ENCODE results near the gene NCAM2. TPM values are rescaled to one million over a fixed set of nuclear protein-coding genes. Genes with fewer than 3 reads are reported as not detected.

The NCAM2 gene
- total RNA-seq, 4 donors from 2014 or later, result 0.67 to 0.95 TPM; not detected in 2

- no peak for DNase-seq
- intact Hi-C loops (cut with DNase I), result no loop called here
- 19 to 29% methylated on average over 5 of the region's 5 CpGs for WGBS, 2 donors
- TF ChIP-seq POLR2A (IDR thresholded peaks at IDR 0.05) (no peak), CTCF (IDR thresholded peaks at IDR 0.05) (no peak)
- Histone ChIP-seq H3K4me3 (peak overlapping the region in 3 of 4 donors; percentile 41 to 72 (median 43)), H3K4me1 (peaks cover 0 to 24% (median 12%) of the 10 kb centered on the region in 3 donors), H3K9me3 (no peaks in the 10 kb centered on the region), H3K36me3 (no peaks in the 10 kb centered on the region), H3K27ac (no peak overlapping the region), H3K27me3 (peaks cover 0 to 23% (median 1%) of the 10 kb centered on the region in 4 donors)
Measured at GRCh38 chr21:20998886-20999285, 677 bp downstream of the NCAM2 start.

- H3K36me3 ChIP-seq, result no peaks in the 10 kb centered on the region
- peaks cover 0 to 24% (median 12%) of the 10 kb centered on the region in 3 donors for H3K4me1 ChIP-seq
- intact Hi-C loops (cut with DNase I), result no loop called here
- TF ChIP-seq POLR2A (IDR thresholded peaks at IDR 0.05) (no peak), CTCF (IDR thresholded peaks at IDR 0.05) (peak; percentile 20 to 57 (median 38))
- H3K9me3 ChIP-seq, result no peaks in the 10 kb centered on the region
- 14% methylated on average over 3 of the region's 3 CpGs for WGBS, 2 donors
- DNase-seq, result no peak
- H3K27ac ChIP-seq, result no peak overlapping the region
- peaks cover 0 to 23% (median 1%) of the 10 kb centered on the region in 4 donors for H3K27me3 ChIP-seq
- no peak overlapping the region for H3K4me3 ChIP-seq
Measured at GRCh38 chr21:20999659-21000058, 1.4 kb downstream of the NCAM2 start.

GRCh38 chr21:21000591-21001175 is 2.5 kb downstream of the NCAM2 start:
- 48 to 52% methylated on average over 3 of the region's 3 CpGs for WGBS, 2 donors
- no peaks in the 10 kb centered on the region for H3K9me3 ChIP-seq
- TF ChIP-seq POLR2A (IDR thresholded peaks at IDR 0.05), result no peak
- intact Hi-C loops (cut with DNase I), result no loop called here
- DNase-seq, result no peak
- no peaks in the 10 kb centered on the region for H3K36me3 ChIP-seq
- H3K27me3 ChIP-seq, result peaks cover 0 to 23% (median 1%) of the 10 kb centered on the region in 4 donors
- H3K4me3 ChIP-seq, result no peak overlapping the region
- peaks cover 0 to 24% (median 12%) of the 10 kb centered on the region in 3 donors for H3K4me1 ChIP-seq
- H3K27ac ChIP-seq, result no peak overlapping the region

- intact Hi-C loops (cut with DNase I), result no loop called here
- Histone ChIP-seq H3K4me3 (no peak overlapping the region), H3K36me3 (no peaks in the 10 kb centered on the region), H3K4me1 (peaks cover 0 to 24% (median 12%) of the 10 kb centered on the region in 3 donors), H3K9me3 (no peaks in the 10 kb centered on the region), H3K27me3 (peaks cover 0 to 18% (median 1%) of the 10 kb centered on the region in 4 donors), H3K27ac (no peak overlapping the region)
- DNase-seq, result no peak
- WGBS, 2 donors, result 52 to 71% methylated on average over 6 of the region's 6 CpGs
- no peak for TF ChIP-seq CTCF (IDR thresholded peaks at IDR 0.05)
- no peak for TF ChIP-seq POLR2A (IDR thresholded peaks at IDR 0.05)
Measured at GRCh38 chr21:21001591-21002100, 3.4 kb downstream of the NCAM2 start.

GRCh38 chr21:21002153-21002552 is 3.9 kb downstream of the NCAM2 start:
- H3K4me3 ChIP-seq, result no peak overlapping the region
- 45 to 48% methylated on average over 4 of the region's 4 CpGs for WGBS, 2 donors
- no peak for TF ChIP-seq CTCF (IDR thresholded peaks at IDR 0.05)
- no peak for TF ChIP-seq POLR2A (IDR thresholded peaks at IDR 0.05)
- H3K9me3 ChIP-seq, result no peaks in the 10 kb centered on the region
- peaks cover 0 to 13% (median under 1%) of the 10 kb centered on the region in 4 donors for H3K27me3 ChIP-seq
- DNase-seq, result no peak
- intact Hi-C loops (cut with DNase I), result no loop called here
- no peak overlapping the region for H3K27ac ChIP-seq
- no peaks in the 10 kb centered on the region for H3K36me3 ChIP-seq
- peaks cover 0 to 20% (median 11%) of the 10 kb centered on the region in 3 donors for H3K4me1 ChIP-seq

Measured in esophagus squamous epithelium (tissue), 5 donors.